Activated CD4-positive, alpha-beta T cell treated with anti-CD3 and anti-CD28 coated beads for 36 hours (primary cell): ENCODE data around the gene ENOX1. TPM values are rescaled to one million over a fixed set of nuclear protein-coding genes. Genes with fewer than 3 reads are reported as not detected.

Source experiments
- ATAC-seq: fragments of 200-7000 bp; cut with Tn5 transposase; one replicate; pipeline ENCODE4 v1.10.0; 2021; ENCODE audit warnings: mild to moderate bottlenecking, moderate library complexity
- CTCF ChIA-PET: fragments of 350-600 bp; sonication (Branson Sonifier 250); formaldehyde crosslinking; loops from one replicate; lab custom pipeline; 2021; ENCODE audit warnings: antibody characterized with exemption; lab: Charles Lee
- POLR2A ChIA-PET: fragments of 350-600 bp; sonication (Branson Sonifier 250); formaldehyde crosslinking; loops from one replicate; lab custom pipeline; 2021; ENCODE audit warnings: antibody characterized with exemption, inconsistent platforms; lab: Charles Lee
- DNase-seq: peaks from one replicate; pipeline ENCODE4 v3.0.0-alpha.2; 2020
- H3K27ac Mint-ChIP-seq: one replicate; pipeline ENCODE4 v1.8.0; 2021; ENCODE audit warnings: mixed read lengths
- H3K27me3 Mint-ChIP-seq: one replicate; pipeline ENCODE4 v1.8.0; 2021; ENCODE audit warnings: mixed read lengths
- H3K36me3 Mint-ChIP-seq: one replicate; pipeline ENCODE4 v1.8.0; 2021; ENCODE audit warnings: low read depth, mixed read lengths
- H3K4me1 Mint-ChIP-seq: one replicate; pipeline ENCODE4 v1.8.0; 2021; ENCODE audit warnings: mixed read lengths
- H3K4me3 Mint-ChIP-seq: one replicate; pipeline ENCODE4 v1.8.0; 2021; ENCODE audit warnings: mild to moderate bottlenecking, moderate library complexity, mixed read lengths
- H3K9me3 Mint-ChIP-seq: one replicate; pipeline ENCODE4 v1.8.0; 2021; ENCODE audit warnings: low read depth, mixed read lengths
- intact Hi-C, 2 experiments: fragments of 100-400 bp; cut with DNase I in 1 of 2; cut with micrococcal nuclease in 1 of 2; formaldehyde crosslinking; loops; one replicate each; pipeline versions ENCODE4 v1.14.2 to v1.15.1; 2022 to 2024; cut with DNase I, micrococcal nuclease
- total RNA-seq, 2 experiments: library from RNA; stranded (reverse); gene quantifications; one replicate each; pipeline ENCODE4 v1.2.3, GENCODE V29; 2021

The ENOX1 gene
- total RNA-seq, 2 experiments from 2014 or later = 0.28 to 0.48 TPM

DNA sequence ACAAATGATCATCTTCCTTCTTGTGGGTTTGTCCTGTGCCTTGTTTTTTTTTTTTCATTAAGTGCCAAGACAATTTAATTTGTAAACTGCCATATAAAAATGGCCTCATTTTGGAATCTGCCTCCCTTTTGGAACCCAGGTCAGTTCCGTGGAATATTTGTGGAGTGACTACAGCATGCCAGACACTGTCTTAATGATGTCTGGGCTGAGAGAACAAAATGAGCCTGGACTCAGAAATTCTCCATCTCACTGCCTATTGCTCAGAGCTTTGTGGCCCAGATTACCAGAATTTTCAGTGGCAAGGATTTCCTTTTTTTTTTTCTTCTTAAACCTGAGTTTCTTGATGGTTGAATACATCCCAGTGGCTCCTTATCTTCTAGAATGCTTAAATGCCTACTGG lies 340.6 kb downstream of the ENOX1 start:
- H3K27ac Mint-ChIP-seq = no peak overlapping the region
- H3K4me1 Mint-ChIP-seq = no peaks in the 10 kb centered on the region
- ChIA-PET CTCF (no interaction called here), POLR2A (interaction anchor here (0.6 kb wide), 1 partner anchor 17 kb away, joined by 3 read pairs; no protein-coding TSS in a partner anchor)
- H3K36me3 Mint-ChIP-seq = no peaks in the 10 kb centered on the region
- H3K9me3 Mint-ChIP-seq = no peaks in the 10 kb centered on the region
- DNase-seq = no peak
- no peak overlapping the region for H3K4me3 Mint-ChIP-seq
- intact Hi-C loops = no loop called here
- H3K27me3 Mint-ChIP-seq = no peaks in the 10 kb centered on the region
- ATAC-seq = no peak

DNA sequence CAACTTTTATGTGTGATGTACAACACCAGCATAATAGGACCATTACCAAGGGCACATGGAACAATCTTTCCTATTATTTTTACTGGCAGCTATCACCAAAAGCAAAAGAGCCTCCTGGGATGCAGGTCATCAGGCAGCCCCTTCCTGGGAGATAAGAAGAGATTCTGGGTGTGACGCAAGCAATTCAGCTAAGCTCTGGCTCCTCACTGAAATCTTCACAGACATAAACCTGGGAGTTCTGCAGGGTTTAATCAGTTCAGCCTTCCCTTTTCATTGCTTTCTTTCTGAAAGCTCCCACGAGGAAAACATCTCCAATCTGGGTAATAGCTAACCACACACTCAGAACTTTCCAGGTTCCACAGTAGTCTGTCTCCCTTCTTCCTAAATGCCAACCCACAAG lies 341.1 kb downstream of the ENOX1 start:
- no peak overlapping the region for H3K4me3 Mint-ChIP-seq
- H3K36me3 Mint-ChIP-seq = no peaks in the 10 kb centered on the region
- intact Hi-C loops = no loop called here
- no peak overlapping the region for H3K27ac Mint-ChIP-seq
- H3K27me3 Mint-ChIP-seq = no peaks in the 10 kb centered on the region
- DNase-seq = no peak
- CTCF ChIA-PET = no interaction called here
- H3K4me1 Mint-ChIP-seq = no peaks in the 10 kb centered on the region
- no peak for ATAC-seq
- H3K9me3 Mint-ChIP-seq = no peaks in the 10 kb centered on the region
- POLR2A ChIA-PET = no interaction called here

GRCh38 chr13:43444081-43444480 lies 342.7 kb downstream of the ENOX1 start:
- Mint-ChIP-seq H3K36me3 (no peaks in the 10 kb centered on the region), H3K27me3 (no peaks in the 10 kb centered on the region), H3K9me3 (no peaks in the 10 kb centered on the region), H3K4me1 (no peaks in the 10 kb centered on the region), H3K27ac (no peak overlapping the region), H3K4me3 (no peak overlapping the region)
- no peak for DNase-seq
- intact Hi-C loops = no loop called here
- POLR2A ChIA-PET = no interaction called here
- no peak for ATAC-seq
- CTCF ChIA-PET = no interaction called here

DNA sequence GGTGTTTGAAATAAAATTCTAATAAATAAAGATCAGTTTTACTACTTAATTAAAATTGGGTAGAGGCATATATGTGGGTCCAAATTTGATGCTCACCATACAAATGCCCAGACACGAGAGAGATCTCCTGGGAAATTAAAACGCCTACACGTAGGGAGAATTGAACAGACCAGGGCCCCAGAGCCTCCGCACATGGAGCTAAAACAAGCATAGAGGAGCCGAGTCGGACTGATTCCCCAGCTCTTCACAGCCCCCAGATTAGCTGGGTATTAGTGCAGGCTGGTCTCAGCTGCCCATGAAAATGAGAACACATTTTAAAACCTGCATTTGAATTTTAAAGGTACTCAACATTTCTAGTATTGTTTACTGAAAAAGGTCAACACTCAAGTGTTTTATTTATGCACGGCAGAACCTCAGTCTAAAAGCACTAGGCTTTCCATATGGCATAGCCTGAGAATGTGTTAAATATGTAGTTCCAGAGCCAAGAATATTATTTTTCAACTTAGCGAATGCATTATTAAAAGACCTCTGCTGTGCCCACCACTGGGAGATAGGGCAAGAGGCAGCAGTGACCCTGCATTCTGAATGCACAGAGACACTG lies 344.8 kb downstream of the ENOX1 start:
- no peaks in the 10 kb centered on the region for H3K36me3 Mint-ChIP-seq
- H3K27me3 Mint-ChIP-seq = peaks cover 6% of the 10 kb centered on the region
- ChIA-PET CTCF (no interaction called here), POLR2A (no interaction called here)
- H3K27ac Mint-ChIP-seq = no peak overlapping the region
- H3K9me3 Mint-ChIP-seq = no peaks in the 10 kb centered on the region
- no peaks in the 10 kb centered on the region for H3K4me1 Mint-ChIP-seq
- no peak for ATAC-seq
- DNase-seq = no peak
- no peak overlapping the region for H3K4me3 Mint-ChIP-seq
- intact Hi-C loops = no loop called here

DNA sequence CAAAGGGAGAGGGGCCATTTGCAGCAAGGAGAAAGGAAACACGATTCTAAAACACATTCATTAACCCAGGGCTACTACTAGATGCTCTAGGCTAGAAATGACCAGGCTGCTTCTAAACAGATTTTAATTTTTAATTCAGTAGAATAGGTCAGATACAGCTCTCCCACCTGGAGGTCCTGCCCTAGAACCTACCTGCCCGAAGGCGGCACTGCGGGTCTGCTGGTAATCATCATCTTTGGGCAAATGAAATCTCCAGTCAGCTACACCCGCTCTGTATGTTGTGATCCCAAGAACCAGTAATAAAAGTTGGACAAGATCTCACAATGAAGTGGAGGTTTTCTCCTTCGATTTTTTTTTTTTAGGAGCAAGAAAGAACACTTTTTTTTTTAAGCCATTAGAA lies 345.3 kb downstream of the ENOX1 start:
- Mint-ChIP-seq H3K4me3 (no peak overlapping the region), H3K27me3 (peaks cover 6% of the 10 kb centered on the region), H3K9me3 (no peaks in the 10 kb centered on the region), H3K27ac (no peak overlapping the region), H3K4me1 (no peaks in the 10 kb centered on the region), H3K36me3 (no peaks in the 10 kb centered on the region)
- CTCF ChIA-PET = interaction anchor here (0.6 kb wide), 1 partner anchor 52 kb away, joined by 3 read pairs; no protein-coding TSS in a partner anchor
- ATAC-seq (no peak), DNase-seq (no peak)
- intact Hi-C loops = no loop called here
- POLR2A ChIA-PET = no interaction called here

DNA sequence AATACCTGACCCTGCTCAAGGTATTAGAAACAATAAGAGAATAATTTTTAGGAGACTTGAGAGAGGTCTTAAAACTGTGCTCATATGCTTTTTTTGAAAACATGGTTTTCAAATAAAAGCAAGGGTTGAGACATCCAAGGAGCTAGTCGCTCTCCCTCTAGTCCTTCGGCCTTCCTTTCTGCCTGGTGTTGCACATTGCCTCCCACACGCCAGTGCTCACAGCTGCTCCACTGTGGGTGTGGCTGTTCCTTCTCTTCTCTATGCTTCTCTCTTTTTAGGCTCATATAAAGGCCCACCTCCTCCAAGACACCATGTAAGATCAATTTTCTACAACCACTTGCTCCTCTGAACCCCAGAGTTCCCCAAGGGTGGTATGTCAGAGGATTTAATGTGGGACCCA lies 352.6 kb downstream of the ENOX1 start:
- DNase-seq = no peak
- no peak overlapping the region for H3K27ac Mint-ChIP-seq
- H3K4me1 Mint-ChIP-seq = no peaks in the 10 kb centered on the region
- H3K4me3 Mint-ChIP-seq = no peak overlapping the region
- intact Hi-C loops = no loop called here
- ChIA-PET POLR2A (interaction anchor here (0.7 kb wide), 1 partner anchor 9 kb away, joined by 5 read pairs; no protein-coding TSS in a partner anchor), CTCF (no interaction called here)
- ATAC-seq = no peak
- H3K9me3 Mint-ChIP-seq = no peaks in the 10 kb centered on the region
- no peaks in the 10 kb centered on the region for H3K36me3 Mint-ChIP-seq
- peaks cover 9% of the 10 kb centered on the region for H3K27me3 Mint-ChIP-seq

- peaks cover 9% of the 10 kb centered on the region for H3K27me3 Mint-ChIP-seq
- ATAC-seq (no peak), DNase-seq (no peak)
- CTCF ChIA-PET = interaction anchor here (0.8 kb wide), 1 partner anchor 373 kb away, joined by 3 read pairs; no protein-coding TSS in a partner anchor
- H3K36me3 Mint-ChIP-seq = no peaks in the 10 kb centered on the region
- intact Hi-C loops = no loop called here
- POLR2A ChIA-PET = interaction anchor here (0.7 kb wide), 1 partner anchor 10 kb away, joined by 5 read pairs; no protein-coding TSS in a partner anchor
- H3K27ac Mint-ChIP-seq = no peak overlapping the region
- no peaks in the 10 kb centered on the region for H3K4me1 Mint-ChIP-seq
- no peak overlapping the region for H3K4me3 Mint-ChIP-seq
- H3K9me3 Mint-ChIP-seq = no peaks in the 10 kb centered on the region
Observed at GRCh38 chr13:43433691-43434141, 353.1 kb downstream of the ENOX1 start.

GRCh38 chr13:43432958-43433357 lies 353.8 kb downstream of the ENOX1 start:
- no peak overlapping the region for H3K27ac Mint-ChIP-seq
- no peaks in the 10 kb centered on the region for H3K36me3 Mint-ChIP-seq
- H3K4me3 Mint-ChIP-seq = no peak overlapping the region
- CTCF ChIA-PET = no interaction called here
- DNase-seq = no peak
- no peaks in the 10 kb centered on the region for H3K4me1 Mint-ChIP-seq
- peaks cover 4% of the 10 kb centered on the region for H3K27me3 Mint-ChIP-seq
- H3K9me3 Mint-ChIP-seq = no peaks in the 10 kb centered on the region
- no peak for ATAC-seq
- POLR2A ChIA-PET = no interaction called here
- intact Hi-C loops = no loop called here

GRCh38 chr13:43431841-43432240 lies 354.9 kb downstream of the ENOX1 start:
- Mint-ChIP-seq H3K27ac (no peak overlapping the region), H3K27me3 (peaks cover 2% of the 10 kb centered on the region), H3K36me3 (no peaks in the 10 kb centered on the region), H3K4me1 (no peaks in the 10 kb centered on the region), H3K9me3 (no peaks in the 10 kb centered on the region), H3K4me3 (no peak overlapping the region)
- POLR2A ChIA-PET = no interaction called here
- DNase-seq (no peak), ATAC-seq (no peak)
- CTCF ChIA-PET = no interaction called here
- intact Hi-C loops = no loop called here

DNA sequence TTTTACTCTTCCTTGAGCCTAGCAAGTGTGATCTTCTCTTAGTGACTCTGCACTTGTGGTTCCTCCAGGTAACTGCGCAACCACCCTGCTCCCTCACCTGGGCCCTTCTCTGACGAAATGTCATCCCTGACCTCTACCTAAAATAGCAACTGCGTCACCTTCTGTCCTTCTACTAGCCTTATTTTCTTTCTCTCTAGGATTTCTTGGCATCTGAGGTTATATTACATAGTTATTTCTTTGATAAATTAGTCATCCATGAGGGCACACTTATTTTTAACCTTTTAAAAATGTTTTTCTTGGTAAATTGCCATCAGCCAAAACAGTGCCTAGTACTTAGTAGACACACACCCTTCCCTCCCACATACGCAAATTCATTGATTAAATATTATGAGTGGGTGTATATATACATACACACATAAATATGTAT lies 355.5 kb downstream of the ENOX1 start:
- H3K9me3 Mint-ChIP-seq = no peaks in the 10 kb centered on the region
- DNase-seq = no peak

GRCh38 chr13:43428545-43429296 lies 358.1 kb downstream of the ENOX1 start:
- Mint-ChIP-seq H3K27ac (no peak overlapping the region), H3K4me3 (no peak overlapping the region), H3K36me3 (no peaks in the 10 kb centered on the region), H3K27me3 (no peaks in the 10 kb centered on the region), H3K4me1 (no peaks in the 10 kb centered on the region), H3K9me3 (no peaks in the 10 kb centered on the region)
- ATAC-seq (no peak), DNase-seq (no peak)
- intact Hi-C loops = no loop called here
- ChIA-PET POLR2A (interaction anchor here (0.7 kb wide), 1 partner anchor 18 kb away, joined by 3 read pairs; no protein-coding TSS in a partner anchor), CTCF (interaction anchor here (0.7 to 0.8 kb wide), 3 partner anchors 102 to 406 kb away, joined by 3 read pairs; no protein-coding TSS in a partner anchor)

More for the DNA sequence above, 355.5 kb downstream of the ENOX1 start:
- intact Hi-C loops = no loop called here
- H3K27ac Mint-ChIP-seq = no peak overlapping the region
- H3K4me3 Mint-ChIP-seq = no peak overlapping the region
- POLR2A ChIA-PET = interaction anchor here (0.6 kb wide), 1 partner anchor 423 kb away, joined by 5 read pairs; no protein-coding TSS in a partner anchor
- no peaks in the 10 kb centered on the region for H3K36me3 Mint-ChIP-seq
- CTCF ChIA-PET = interaction anchor here (0.6 kb wide), 1 partner anchor 164 kb away, joined by 3 read pairs; no protein-coding TSS in a partner anchor
- no peak for ATAC-seq
- H3K27me3 Mint-ChIP-seq = peaks cover 2% of the 10 kb centered on the region
- H3K4me1 Mint-ChIP-seq = no peaks in the 10 kb centered on the region
